Urinary bladder (tissue), 4 donors: ENCODE data around the gene DPM2. TPM values are rescaled to one million over a fixed set of nuclear protein-coding genes. Genes with fewer than 3 reads are reported as not detected.
A peak's percentile ranks its signal among the peaks of the same experiment; 100 is the strongest.

Experiments used
- DNase-seq: peaks from one replicate; pipeline ENCODE4 v3.0.0-alpha.2; 2015; ENCODE audit errors: extremely low spot score
- H3K27ac ChIP-seq: one replicate; pipeline ENCODE4 v1.5.1; 2013; ENCODE audit warnings: low read depth, mild to moderate bottlenecking, moderate library complexity
- H3K36me3 ChIP-seq: one replicate; pipeline ENCODE4 v1.6.1; 2013; ENCODE audit warnings: mild to moderate bottlenecking, moderate library complexity; ENCODE audit not compliant: insufficient read depth
- H3K4me1 ChIP-seq: one replicate; pipeline ENCODE4 v1.6.1; 2013; ENCODE audit warnings: mild to moderate bottlenecking, moderate library complexity; ENCODE audit not compliant: insufficient read depth
- H3K4me3 ChIP-seq: one replicate; pipeline ENCODE4 v1.5.1; 2013; ENCODE audit warnings: low read depth, low read length
- WGBS: extraction: QIAGEN DNeasy Blood & Tissue Kit; methylation state at CpG from one replicate; pipeline ENCODE4 v1.1.7; 2013; 5-methylcytosine and 5-hydroxymethylcytosine counted together
- polyA plus RNA-seq: library from polyadenylated mRNA; stranded (reverse); fragments of 200-250 nt; gene quantifications from one replicate; pipeline ENCODE4 v1.2.3, GENCODE V29; 2013
- total RNA-seq: library from RNA; depleted of rRNA; stranded (reverse); fragments of >200 nt; gene quantifications from one replicate; pipeline ENCODE4 v1.2.3, GENCODE V29; 2014
- donor health status: healthy with polysubstance abuse.
- donor health status: healthy.

The DPM2 gene
- total and polyA plus RNA-seq, 2 donors: 7.5 to 32.1 TPM

DNA sequence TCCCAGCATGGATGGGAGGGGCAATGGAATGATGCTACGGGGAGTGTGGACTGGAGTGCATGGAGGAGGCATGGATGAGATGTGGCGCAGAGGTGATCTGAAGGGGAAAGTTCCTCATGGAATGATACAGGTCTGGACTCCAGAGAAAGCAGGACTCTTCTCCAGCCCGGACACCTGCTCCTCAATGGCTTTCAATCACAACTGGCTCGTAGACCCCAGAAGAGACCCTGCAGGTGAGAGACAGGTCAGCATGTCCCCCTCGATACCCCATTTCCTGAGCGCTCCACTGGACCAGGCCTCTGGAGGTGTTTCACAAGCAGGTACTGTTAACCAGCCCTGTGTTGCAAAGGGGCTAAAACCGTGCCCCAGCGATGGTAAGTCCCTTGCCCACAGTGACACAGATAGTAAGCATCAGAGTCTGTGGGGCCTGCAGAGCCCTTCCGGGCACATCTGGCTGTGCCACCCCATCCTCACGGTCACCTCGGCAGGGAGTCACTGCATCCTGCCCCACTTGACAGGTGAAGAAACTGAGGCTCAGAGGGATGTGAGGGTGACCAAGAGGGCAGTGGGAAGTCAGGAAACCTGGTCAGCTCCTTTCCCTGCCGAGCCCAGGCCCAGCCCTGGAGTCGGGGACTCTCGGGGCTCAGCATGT, 5.5 kb upstream of the DPM2 start:
- 82% methylated on average over 14 of the region's 14 CpGs for WGBS
- no peak overlapping the region for H3K27ac ChIP-seq
- H3K4me3 ChIP-seq: no peak overlapping the region
- peaks cover 2% of the 10 kb centered on the region for H3K36me3 ChIP-seq
- no peak for DNase-seq
- no peaks in the 10 kb centered on the region for H3K4me1 ChIP-seq

DNA sequence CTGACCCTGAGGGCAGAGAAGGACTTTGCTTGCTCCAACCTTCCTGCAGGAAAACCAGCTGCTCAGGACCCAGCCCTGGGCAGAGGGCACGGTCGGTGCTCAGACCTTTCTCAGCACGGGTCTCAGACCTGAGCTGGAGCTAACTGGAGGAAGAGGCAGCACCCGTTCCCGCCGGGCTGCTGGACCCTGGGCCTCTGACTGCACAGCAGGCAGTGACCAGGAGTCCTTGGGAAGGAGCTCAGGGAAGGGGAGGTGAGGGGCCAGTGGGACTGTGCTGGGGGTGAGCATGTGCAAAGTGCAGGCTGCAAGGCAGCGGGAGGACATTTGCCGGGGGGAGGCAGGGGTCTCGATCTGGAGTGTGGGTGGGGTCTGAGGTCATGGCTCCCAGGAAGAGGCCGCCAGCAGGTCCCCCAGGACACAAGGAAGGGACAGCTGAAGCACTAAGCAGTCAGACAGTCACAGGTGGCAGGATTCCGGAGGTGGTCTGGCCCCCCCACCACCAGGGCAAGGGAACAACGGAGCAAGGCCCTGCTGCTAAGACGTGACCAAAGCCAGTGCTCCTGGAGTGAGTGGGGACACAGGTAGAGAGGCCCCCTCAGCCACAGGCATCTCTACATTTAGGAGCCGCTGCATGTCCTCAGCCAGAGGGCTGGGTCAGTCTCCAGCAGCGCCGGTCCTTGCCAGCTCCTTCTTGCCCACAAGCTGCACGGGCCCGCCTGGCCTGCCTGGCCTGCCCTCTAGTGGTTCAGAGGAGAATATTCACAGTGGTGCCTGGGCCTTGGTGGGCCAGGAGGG, 4.8 kb upstream of the DPM2 start:
- Histone ChIP-seq H3K36me3 (peaks cover 2% of the 10 kb centered on the region), H3K4me1 (no peaks in the 10 kb centered on the region), H3K27ac (no peak overlapping the region), H3K4me3 (no peak overlapping the region)
- WGBS: 53% methylated on average over 18 of the region's 18 CpGs
- DNase-seq: no peak

DNA sequence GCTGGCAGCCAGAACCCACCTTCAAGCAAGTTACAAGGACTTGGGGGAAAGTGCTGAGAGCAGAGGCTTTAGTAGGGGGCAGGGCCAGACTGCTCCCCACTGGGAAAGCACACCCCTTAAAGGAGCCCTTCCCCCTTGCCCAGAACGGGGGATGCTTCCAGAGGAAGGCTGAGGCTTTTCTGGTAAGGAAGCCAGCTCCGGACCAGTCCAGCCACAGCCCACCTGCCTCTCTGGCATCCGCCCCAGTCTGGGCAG, 4.2 kb upstream of the DPM2 start:
- Histone ChIP-seq H3K27ac (no peak overlapping the region), H3K4me1 (no peaks in the 10 kb centered on the region)
- DNase-seq: no peak

DNA sequence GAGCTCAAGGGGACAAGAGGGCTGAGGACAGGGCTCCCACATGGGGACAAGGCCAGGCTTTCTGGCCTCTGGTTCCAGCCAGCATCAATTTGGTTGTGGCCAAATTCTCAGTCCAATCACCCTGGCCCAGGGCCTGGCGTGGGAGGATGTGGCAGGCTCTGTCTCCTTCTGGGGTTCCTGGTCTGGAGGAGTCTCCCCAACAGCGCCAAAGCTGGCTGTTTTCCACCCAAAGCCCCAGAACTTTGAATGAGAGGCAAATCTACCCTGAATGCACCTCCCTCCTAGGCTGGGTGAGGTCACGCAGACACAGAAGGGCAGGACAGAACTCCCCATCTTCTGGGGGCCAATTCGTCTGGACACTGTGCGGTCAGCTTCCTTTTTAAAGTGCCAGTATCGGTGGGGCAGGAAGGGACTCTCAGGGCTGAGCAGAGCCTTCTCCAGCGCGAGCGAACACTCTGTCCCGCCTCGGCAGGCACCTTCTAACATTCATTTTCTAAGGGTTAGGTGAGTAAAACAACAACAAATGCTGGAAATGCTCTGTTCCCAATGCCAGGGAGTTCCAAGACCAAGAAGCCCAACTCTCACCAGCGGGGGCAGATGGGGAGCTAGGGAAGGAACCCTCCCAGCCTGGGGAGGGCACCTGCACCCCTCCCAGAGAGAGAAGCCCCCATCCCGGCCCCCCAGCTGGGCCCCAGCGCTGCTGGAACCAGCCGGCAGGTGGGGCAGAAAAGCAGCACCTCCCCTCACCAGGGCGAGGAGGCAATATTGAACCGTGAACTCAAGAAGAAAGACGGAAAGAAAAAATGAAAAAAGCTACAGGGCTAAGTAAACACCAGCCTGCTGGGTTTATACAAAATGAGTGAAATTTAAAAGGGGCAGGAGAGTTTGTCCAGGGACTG, 3.7 kb upstream of the DPM2 start:
- WGBS: 73% methylated on average over 18 of the region's 18 CpGs
- H3K27ac ChIP-seq: no peak overlapping the region
- no peak for DNase-seq
- no peak overlapping the region for H3K4me3 ChIP-seq
- H3K4me1 ChIP-seq: no peaks in the 10 kb centered on the region
- H3K36me3 ChIP-seq: no peaks in the 10 kb centered on the region

More for the DNA sequence above, 4.2 kb upstream of the DPM2 start:
- 62% methylated on average over 3 of the region's 3 CpGs for WGBS
- Histone ChIP-seq H3K4me3 (no peak overlapping the region), H3K36me3 (peaks cover 2% of the 10 kb centered on the region)

DNA sequence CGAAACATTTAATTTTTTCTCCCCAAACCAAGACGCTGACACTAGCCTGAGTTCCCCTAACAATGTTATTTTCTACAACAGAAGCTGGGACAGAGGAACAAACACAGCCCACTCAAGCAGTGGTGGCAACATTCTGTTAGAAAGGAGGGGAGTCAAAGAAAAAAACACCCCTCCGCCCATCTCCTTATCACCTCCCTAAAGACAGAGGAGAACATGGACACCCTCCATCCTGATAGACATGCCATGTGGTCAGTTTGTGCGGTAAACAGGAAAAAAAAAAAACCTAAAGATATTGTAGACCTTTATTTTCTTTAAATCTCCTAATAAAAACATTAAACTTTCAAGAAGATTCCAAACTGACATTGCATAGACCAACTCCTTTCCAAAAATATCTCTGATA, 2.9 kb upstream of the DPM2 start:
- Histone ChIP-seq H3K4me1 (no peaks in the 10 kb centered on the region), H3K36me3 (no peaks in the 10 kb centered on the region), H3K27ac (no peak overlapping the region), H3K4me3 (no peak overlapping the region)
- no peak for DNase-seq
- WGBS: 85% methylated on average over 4 of the region's 4 CpGs

- 13% methylated on average over 25 of the region's 25 CpGs for WGBS
- Histone ChIP-seq H3K36me3 (no peaks in the 10 kb centered on the region), H3K27ac (peak overlapping the region; percentile 43), H3K4me3 (peak overlapping the region; percentile 57), H3K4me1 (no peaks in the 10 kb centered on the region)
- no peak for DNase-seq
These were observed 640 bp upstream of the DPM2 start for GRCh38 chr9:127938298-127938690.

DNA sequence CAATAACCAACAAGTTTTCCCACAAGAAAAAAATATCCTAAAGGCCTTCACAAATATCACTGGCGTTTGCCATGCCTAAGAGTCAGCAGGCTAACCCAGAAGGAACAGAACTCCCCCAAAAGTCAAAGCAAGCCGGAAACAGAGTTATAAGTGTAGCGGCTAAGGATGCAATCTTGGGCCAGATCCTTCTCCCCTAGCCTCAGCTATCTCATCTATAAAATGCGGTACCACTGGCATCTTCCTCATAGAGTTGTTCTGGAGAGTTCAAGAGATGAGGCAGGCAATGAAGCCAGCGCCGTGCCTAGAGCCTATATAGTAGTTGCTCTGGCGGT, 632 bp downstream of the DPM2 start:
- no peak for DNase-seq
- H3K27ac ChIP-seq: no peak overlapping the region
- no peaks in the 10 kb centered on the region for H3K36me3 ChIP-seq
- peak overlapping the region; percentile 57 for H3K4me3 ChIP-seq
- no peaks in the 10 kb centered on the region for H3K4me1 ChIP-seq
- 11% methylated on average over 7 of the region's 7 CpGs for WGBS

GRCh38 chr9:127936347-127936852, 1.3 kb downstream of the DPM2 start:
- Histone ChIP-seq H3K4me3 (no peak overlapping the region), H3K36me3 (no peaks in the 10 kb centered on the region), H3K27ac (no peak overlapping the region), H3K4me1 (no peaks in the 10 kb centered on the region)
- WGBS: 76% methylated on average over 14 of the region's 14 CpGs
- DNase-seq: no peak

DNA sequence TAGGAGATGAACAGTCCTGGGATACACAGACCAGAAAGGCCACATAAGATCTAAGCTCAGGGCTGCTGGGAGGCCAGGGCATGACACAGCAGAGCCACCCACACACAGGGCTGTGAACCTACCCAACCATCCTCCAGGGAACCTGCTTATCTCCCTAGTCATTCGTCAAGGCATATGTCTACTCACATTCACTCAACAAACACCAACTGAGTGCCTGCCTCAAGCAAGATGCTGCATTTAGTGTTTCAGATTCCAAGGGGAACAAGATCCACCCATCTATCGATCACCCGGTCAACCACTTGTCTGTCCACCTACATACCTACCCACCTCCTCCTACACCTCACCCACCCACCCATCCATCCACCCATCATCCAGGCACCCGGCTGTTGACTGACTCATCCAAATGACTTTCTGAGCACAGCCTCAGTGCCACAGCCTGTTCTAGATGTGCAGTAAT, 1.9 kb downstream of the DPM2 start:
- Histone ChIP-seq H3K27ac (no peak overlapping the region), H3K36me3 (no peaks in the 10 kb centered on the region), H3K4me1 (no peaks in the 10 kb centered on the region), H3K4me3 (no peak overlapping the region)
- WGBS: 84% methylated on average over 4 of the region's 4 CpGs
- DNase-seq: no peak

DNA sequence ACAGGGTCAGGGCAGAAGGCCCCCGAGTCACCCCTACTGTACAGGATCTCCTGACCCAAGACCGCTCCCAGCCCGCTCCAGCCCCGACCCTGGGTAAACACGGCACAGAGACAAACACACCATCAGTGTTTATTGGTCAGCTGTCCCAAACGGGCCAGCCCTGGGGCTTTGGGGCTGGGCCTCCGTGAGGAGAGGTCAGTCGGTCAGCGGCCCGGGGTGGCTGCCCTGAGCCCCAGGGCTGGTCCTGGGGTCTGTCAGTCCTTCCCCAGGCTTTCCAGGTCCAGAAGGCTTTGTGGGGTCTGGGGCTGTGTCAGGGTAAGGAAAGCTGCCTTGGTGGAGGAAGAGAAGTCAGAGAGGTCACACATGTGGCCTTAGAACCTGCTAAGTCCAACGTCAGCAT, 2.7 kb downstream of the DPM2 start:
- Histone ChIP-seq H3K36me3 (no peaks in the 10 kb centered on the region), H3K4me3 (no peak overlapping the region), H3K27ac (no peak overlapping the region), H3K4me1 (no peaks in the 10 kb centered on the region)
- no peak for DNase-seq
- 65% methylated on average over 11 of the region's 11 CpGs for WGBS

- H3K4me3 ChIP-seq: no peak overlapping the region
- no peaks in the 10 kb centered on the region for H3K36me3 ChIP-seq
- WGBS: 88% methylated on average over 4 of the region's 4 CpGs
- H3K27ac ChIP-seq: no peak overlapping the region
- DNase-seq: no peak
- H3K4me1 ChIP-seq: no peaks in the 10 kb centered on the region
These were observed 3.4 kb downstream of the DPM2 start for GRCh38 chr9:127934248-127934647.

GRCh38 chr9:127931092-127931881, 6.4 kb downstream of the DPM2 start:
- DNase-seq: no peak
- 15% methylated on average over 18 of the region's 18 CpGs for WGBS
- Histone ChIP-seq H3K36me3 (no peaks in the 10 kb centered on the region), H3K27ac (no peak overlapping the region), H3K4me1 (no peaks in the 10 kb centered on the region), H3K4me3 (peak overlapping the region; percentile 38)
